HS-27A (cell line): ENCODE results near the gene EFNB1.

Source experiments
- DNase-seq: peaks from one replicate; pipeline ENCODE4 v3.0.0-alpha.2; 2012; ENCODE audit warnings: low read depth, missing footprints

The EFNB1 gene

GRCh38 chrX:68883800-68884199 lies 55.0 kb downstream of the EFNB1 start:
- DNase-seq = no peak

GRCh38 chrX:68889249-68889648 lies 60.4 kb downstream of the EFNB1 start:
- DNase-seq = no peak
